ENCODE data around the gene GTSF1L. TPM values are rescaled to one million over a fixed set of nuclear protein-coding genes. Genes with fewer than 3 reads are reported as not detected.

The GTSF1L gene
- total RNA-seq, 1 experiment from 2014 or later: not detected

DNA sequence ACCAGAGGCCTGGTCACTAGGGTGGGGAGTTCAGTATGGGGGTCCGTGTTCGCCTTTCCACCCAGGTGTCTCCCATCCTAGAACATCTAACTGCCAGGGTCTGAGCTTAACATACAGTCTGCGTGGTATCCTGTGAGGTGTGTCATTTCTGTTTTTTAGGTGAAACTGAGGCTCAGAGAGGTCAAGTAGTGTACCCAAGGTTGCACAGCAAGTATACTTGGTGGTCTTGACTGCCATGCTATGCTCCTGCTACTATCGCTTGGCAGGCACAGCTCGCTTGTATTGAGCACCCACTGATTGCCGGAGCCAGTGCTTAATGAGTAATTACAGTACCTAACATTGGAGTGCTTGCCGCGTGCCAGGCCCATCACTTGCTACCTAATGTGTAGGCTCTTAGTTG is 26.2 kb downstream of the GTSF1L start:
- no peak overlapping the region for H2BK15ac ChIP-seq (ENCODE audit: low read depth, low read length)
- H3K9ac ChIP-seq (ENCODE audit: extremely low read depth, insufficient read length, low read length): no peak overlapping the region
- no peak overlapping the region for H3K4ac ChIP-seq (ENCODE audit: low read depth, low read length)
- no peaks in the 10 kb centered on the region for H3K9me3 ChIP-seq (ENCODE audit: control insufficient read depth, low read depth, low read length)
- no peaks in the 10 kb centered on the region for H3K4me1 Mint-ChIP-seq
- H3K79me1 ChIP-seq (ENCODE audit: insufficient read depth, low read depth, low read length, poor library complexity, severe bottlenecking): peaks cover 2% of the 10 kb centered on the region
- no peaks in the 10 kb centered on the region for H3K23me2 ChIP-seq (ENCODE audit: insufficient read length, low read depth, low read length, poor library complexity, severe bottlenecking)
- H2BK5ac ChIP-seq (ENCODE audit: insufficient read length, low read length): no peak overlapping the region
- H3K18ac ChIP-seq (ENCODE audit: insufficient read length, low read depth, low read length): no peak overlapping the region
- H3K79me2 ChIP-seq (ENCODE audit: insufficient read depth, low read length): no peaks in the 10 kb centered on the region
- no peak overlapping the region for H4K91ac ChIP-seq (ENCODE audit: insufficient read length, low read depth, low read length)
- H3K27ac Mint-ChIP-seq: no peak overlapping the region
- no CpG with 5 or more reads among the region's 8 CpGs for WGBS (ENCODE audit: extremely low coverage, insufficient read length, low lambda C conversion rate)
- no peak overlapping the region for H3K4me2 ChIP-seq (ENCODE audit: insufficient read depth, insufficient read length, low read length)
- no peak overlapping the region for H4K8ac ChIP-seq (replicated peaks; ENCODE audit: insufficient read length, low read depth, low read length)
- H3K27me3 ChIP-seq (ENCODE audit: insufficient read depth, low read length): no peaks in the 10 kb centered on the region
- no peak overlapping the region for H3K4me3 Mint-ChIP-seq
- no peak overlapping the region for H2BK120ac ChIP-seq (ENCODE audit: low read depth, low read length, poor library complexity, severe bottlenecking)
- no peak overlapping the region for H2AFZ ChIP-seq (ENCODE audit: low read length)
- H4K20me1 ChIP-seq (ENCODE audit: control insufficient read depth, insufficient read depth, insufficient read length): no peaks in the 10 kb centered on the region
- no peak overlapping the region for H3K27ac ChIP-seq (ENCODE audit: insufficient read length, low read depth, low read length)
- no peak for DNase-seq
- H2AK5ac ChIP-seq (ENCODE audit: insufficient read length, low read length): no peak overlapping the region
- no peak overlapping the region for H4K5ac ChIP-seq (ENCODE audit: insufficient read length, low read depth, low read length)
- H3K27me3 Mint-ChIP-seq (ENCODE audit: low read depth): no peaks in the 10 kb centered on the region
- TF ChIP-seq, protein P1, sequence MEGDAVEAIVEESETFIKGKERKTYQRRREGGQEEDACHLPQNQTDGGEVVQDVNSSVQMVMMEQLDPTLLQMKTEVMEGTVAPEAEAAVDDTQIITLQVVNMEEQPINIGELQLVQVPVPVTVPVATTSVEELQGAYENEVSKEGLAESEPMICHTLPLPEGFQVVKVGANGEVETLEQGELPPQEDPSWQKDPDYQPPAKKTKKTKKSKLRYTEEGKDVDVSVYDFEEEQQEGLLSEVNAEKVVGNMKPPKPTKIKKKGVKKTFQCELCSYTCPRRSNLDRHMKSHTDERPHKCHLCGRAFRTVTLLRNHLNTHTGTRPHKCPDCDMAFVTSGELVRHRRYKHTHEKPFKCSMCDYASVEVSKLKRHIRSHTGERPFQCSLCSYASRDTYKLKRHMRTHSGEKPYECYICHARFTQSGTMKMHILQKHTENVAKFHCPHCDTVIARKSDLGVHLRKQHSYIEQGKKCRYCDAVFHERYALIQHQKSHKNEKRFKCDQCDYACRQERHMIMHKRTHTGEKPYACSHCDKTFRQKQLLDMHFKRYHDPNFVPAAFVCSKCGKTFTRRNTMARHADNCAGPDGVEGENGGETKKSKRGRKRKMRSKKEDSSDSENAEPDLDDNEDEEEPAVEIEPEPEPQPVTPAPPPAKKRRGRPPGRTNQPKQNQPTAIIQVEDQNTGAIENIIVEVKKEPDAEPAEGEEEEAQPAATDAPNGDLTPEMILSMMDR (conservative IDR thresholded peaks at IDR 0.05): no peak
- H2BK20ac ChIP-seq (ENCODE audit: low read depth, low read length, poor library complexity, severe bottlenecking): no peak overlapping the region
- no peaks in the 10 kb centered on the region for H3K4me1 ChIP-seq (ENCODE audit: insufficient read depth, low read length)
- no peak overlapping the region for H3K56ac ChIP-seq (ENCODE audit: insufficient read length, low read depth, low read length)
- no peak overlapping the region for H3K14ac ChIP-seq (ENCODE audit: insufficient read depth, low read length)
- peaks cover 47 to 77% (median 73%) of the 10 kb centered on the region in 3 experiments for H3K36me3 Mint-ChIP-seq (ENCODE audit: insufficient read depth in 1 of 3, low read depth in 3 of 3)
- H2BK12ac ChIP-seq (ENCODE audit: insufficient read length, low read depth, low read length): no peak overlapping the region
- no peaks in the 10 kb centered on the region for H3K9me3 Mint-ChIP-seq
- no peak overlapping the region for H3T11ph ChIP-seq (ENCODE audit: low read length)
- H3K23ac ChIP-seq (ENCODE audit: insufficient read length, low read depth, low read length): no peak overlapping the region
